Thymus (tissue), 11 donors: Measurements from ENCODE around the gene SRRM3. TPM values are rescaled to one million over a fixed set of nuclear protein-coding genes. Genes with fewer than 3 reads are reported as not detected.
"Not testable (repeated sequence)": the region's sequence is repeated elsewhere in the genome, so short reads cannot be mapped to it uniquely, and the experiment has no call there.

Experiments
- DNase-seq, 9 donors: peaks; one replicate each; pipeline ENCODE4 v3.0.0-alpha.2; 2013; ENCODE audit warnings: low spot score in 9 of 9, low read depth in 6 of 9, missing footprints in 1 of 9
- H3K27ac ChIP-seq, 2 donors: one replicate each; pipeline ENCODE4 v1.5.1; 2013; ENCODE audit warnings: control low read depth in 1 of 2, low read depth in 1 of 2, low read length in 1 of 2, mild to moderate bottlenecking in 1 of 2, moderate library complexity in 1 of 2
- H3K27me3 ChIP-seq, 2 donors: one replicate each; pipeline ENCODE4 v1.5.1; 2013; ENCODE audit warnings: low read length in 1 of 2; ENCODE audit not compliant: control insufficient read depth in 2 of 2, insufficient read depth in 1 of 2
- H3K36me3 ChIP-seq, 2 donors: one replicate each; pipeline ENCODE4 v1.5.1; 2013; ENCODE audit warnings: low read length in 1 of 2, mild to moderate bottlenecking in 1 of 2, moderate library complexity in 1 of 2; ENCODE audit not compliant: control insufficient read depth in 2 of 2, insufficient read depth in 2 of 2
- H3K4me1 ChIP-seq, 2 donors: one replicate each; pipeline ENCODE4 v1.5.1; 2013; ENCODE audit warnings: low read length in 2 of 2; ENCODE audit not compliant: control insufficient read depth in 2 of 2, insufficient read depth in 2 of 2
- H3K4me3 ChIP-seq, 2 donors: one replicate each; pipeline ENCODE4 v1.5.1; 2013; ENCODE audit warnings: low read length in 2 of 2, control low read depth in 1 of 2, mild to moderate bottlenecking in 1 of 2
- H3K9me3 ChIP-seq, 2 donors: one replicate each; pipeline ENCODE4 v1.5.1; 2013; ENCODE audit warnings: low read length in 1 of 2, mild to moderate bottlenecking in 1 of 2; ENCODE audit not compliant: control insufficient read depth in 2 of 2, insufficient read depth in 1 of 2
- WGBS: extraction: QIAGEN DNeasy Blood & Tissue Kit; methylation state at CpG from one replicate; pipeline ENCODE4 v1.1.7; 2013; 5-methylcytosine and 5-hydroxymethylcytosine counted together
- polyA plus RNA-seq: library from polyadenylated mRNA; stranded (reverse); fragments of 200-250 nt; gene quantifications from one replicate; pipeline ENCODE4 v1.2.3, GENCODE V29; 2013
- total RNA-seq: library from RNA; stranded (reverse); fragments of 120-200 nt; gene quantifications from one replicate; pipeline ENCODE4 v1.2.4, GENCODE V29; 2013
- donor health status: healthy.

The SRRM3 gene
- total and polyA plus RNA-seq, 2 donors, result 0.05 to 1.4 TPM

GRCh38 chr7:76310102-76310957, 108.6 kb downstream of the SRRM3 start:
- H3K9me3 ChIP-seq, result peaks cover 0 to 13% of the 10 kb centered on the region in 2 donors
- no peak overlapping the region for H3K4me3 ChIP-seq
- H3K27ac ChIP-seq, result peak overlapping the region; percentile 15 to 76
- H3K36me3 ChIP-seq, result no peaks in the 10 kb centered on the region
- WGBS, result 81% methylated on average over 21 of the region's 21 CpGs
- peak in 3 of 9 donors; percentile 64 to 82 (median 69) for DNase-seq
- no peaks in the 10 kb centered on the region for H3K27me3 ChIP-seq
- H3K4me1 ChIP-seq, result peaks cover 43 to 66% of the 10 kb centered on the region in 2 donors

GRCh38 chr7:76311838-76312237, 110.1 kb downstream of the SRRM3 start:
- Histone ChIP-seq H3K4me1 (peaks cover 36 to 53% of the 10 kb centered on the region in 2 donors), H3K9me3 (peaks cover 0 to 13% of the 10 kb centered on the region in 2 donors)
- H3K4me3 ChIP-seq, H3K36me3 ChIP-seq, DNase-seq, H3K27me3 ChIP-seq, H3K27ac ChIP-seq: not testable (repeated sequence)
- 98% methylated on average over 6 of the region's 6 CpGs for WGBS

GRCh38 chr7:76314042-76314721, 112.5 kb downstream of the SRRM3 start:
- peak; percentile 85 to 98 (median 92) for DNase-seq
- H3K4me1 ChIP-seq, result peaks cover 27 to 46% of the 10 kb centered on the region in 2 donors
- no peaks in the 10 kb centered on the region for H3K27me3 ChIP-seq
- 9% methylated on average over 15 of the region's 15 CpGs for WGBS
- H3K27ac ChIP-seq, result no peak overlapping the region
- no peak overlapping the region for H3K4me3 ChIP-seq
- no peaks in the 10 kb centered on the region for H3K36me3 ChIP-seq
- peaks cover 0 to 6% of the 10 kb centered on the region in 2 donors for H3K9me3 ChIP-seq

- not testable (repeated sequence) for H3K36me3 ChIP-seq, DNase-seq, H3K4me3 ChIP-seq, H3K9me3 ChIP-seq, H3K27me3 ChIP-seq, H3K27ac ChIP-seq
- WGBS, result 80% methylated on average over 6 of the region's 6 CpGs
- H3K4me1 ChIP-seq, result peaks cover 28 to 49% of the 10 kb centered on the region in 2 donors
These were observed 113.0 kb downstream of the SRRM3 start for GRCh38 chr7:76314740-76315139.

- Histone ChIP-seq H3K9me3 (peaks cover 0 to 3% of the 10 kb centered on the region in 2 donors), H3K4me3 (no peak overlapping the region), H3K27ac (no peak overlapping the region), H3K27me3 (no peaks in the 10 kb centered on the region), H3K4me1 (peaks cover 23 to 44% of the 10 kb centered on the region in 2 donors), H3K36me3 (no peaks in the 10 kb centered on the region)
- DNase-seq, result no peak
- 42% methylated on average over 5 of the region's 5 CpGs for WGBS
These were observed 113.7 kb downstream of the SRRM3 start for GRCh38 chr7:76315364-76315763.

- peak overlapping the region; percentile 84 to 99 for H3K4me3 ChIP-seq
- DNase-seq, result no peak
- 62% methylated on average over 14 of the region's 14 CpGs for WGBS
- H3K9me3 ChIP-seq, result no peaks in the 10 kb centered on the region
- peaks cover 0 to 3% of the 10 kb centered on the region in 2 donors for H3K36me3 ChIP-seq
- no peaks in the 10 kb centered on the region for H3K27me3 ChIP-seq
- peaks cover 16 to 31% of the 10 kb centered on the region in 2 donors for H3K4me1 ChIP-seq
- peak overlapping the region; percentile 92 to 94 for H3K27ac ChIP-seq
These were observed 115.5 kb downstream of the SRRM3 start for GRCh38 chr7:76316984-76317781.

- DNase-seq, result peak; percentile 88 to 98 (median 93)
- Histone ChIP-seq H3K4me1 (peaks cover 16 to 31% of the 10 kb centered on the region in 2 donors), H3K27ac (peak overlapping the region; percentile 92 to 95), H3K4me3 (peak overlapping the region; percentile 84 to 99), H3K9me3 (no peaks in the 10 kb centered on the region), H3K27me3 (no peaks in the 10 kb centered on the region), H3K36me3 (peaks cover 0 to 5% of the 10 kb centered on the region in 2 donors)
- under 1% methylated on average over 50 of the region's 50 CpGs for WGBS
These were observed 116.2 kb downstream of the SRRM3 start for GRCh38 chr7:76317782-76318487.

GRCh38 chr7:76318488-76319353, 117.0 kb downstream of the SRRM3 start:
- WGBS, result 9% methylated on average over 25 of the region's 25 CpGs
- Histone ChIP-seq H3K36me3 (peaks cover 0 to 5% of the 10 kb centered on the region in 2 donors), H3K9me3 (no peaks in the 10 kb centered on the region), H3K4me3 (peak overlapping the region; percentile 84 to 99), H3K27me3 (no peaks in the 10 kb centered on the region), H3K27ac (peak overlapping the region; percentile 92 to 95), H3K4me1 (peaks cover 15 to 27% of the 10 kb centered on the region in 2 donors)
- peak in 3 of 9 donors; percentile 42 to 76 (median 58) for DNase-seq
